ENCODE measurements around the gene CDH4. TPM values are rescaled to one million over a fixed set of nuclear protein-coding genes. Genes with fewer than 3 reads are reported as not detected.

CDH4 gene
- total and polyA plus RNA-seq, 2 of the 4 experiments (the other 2 are of a cell fraction): 1.6 to 3.5 TPM

- H3K9ac ChIP-seq (ENCODE audit: low read depth, low read length): no peak overlapping the region
- no peak overlapping the region for H3K14ac ChIP-seq (replicated peaks; ENCODE audit: low read depth, low read length)
- no peak overlapping the region for H2AFZ ChIP-seq (replicated peaks; ENCODE audit: low read length, poor library complexity)
- no peak overlapping the region for H2BK120ac ChIP-seq (ENCODE audit: low read depth, low read length)
- H3K36me3 ChIP-seq (ENCODE audit: control insufficient read depth, insufficient read depth, low read length): no peaks in the 10 kb centered on the region
- H2BK5ac ChIP-seq (ENCODE audit: low read depth, low read length, poor library complexity, severe bottlenecking): no peak overlapping the region
- dilution Hi-C loops (cut with HindIII; ENCODE audit: low sequenced_read_pairs, unreplicated experiment): no loop called here
- ATAC-seq (ENCODE audit: low read depth) (no peak), DNase-seq (no peak)
- H4K8ac ChIP-seq (ENCODE audit: low read depth in 2 of 2, low read length in 2 of 2): no peak overlapping the region
- H3K27ac ChIP-seq (ENCODE audit: insufficient read depth, low read length): no peak overlapping the region
- WGBS, 2 experiments (ENCODE audit: extremely low coverage in 2 of 2, insufficient read length in 1 of 2): 96% methylated on average over 16 of the region's 25 CpGs; no CpG with 5 or more reads in 1 of the 2 experiments
- H3K4me3 ChIP-seq (ENCODE audit: insufficient read depth, low read depth, low read length): no peak overlapping the region
- no peaks in the 10 kb centered on the region; a peak in 1 of 4 replicates for H3K79me1 ChIP-seq (ENCODE audit: low read depth in 1 of 2, low read length in 2 of 2)
- H4K91ac ChIP-seq (ENCODE audit: insufficient read depth, low read depth, low read length): no peak overlapping the region
- no peak overlapping the region for H3K4me2 ChIP-seq (ENCODE audit: low read depth, low read length)
- no peak overlapping the region for H3K23ac ChIP-seq (ENCODE audit: low read depth, low read length)
- H3K18ac ChIP-seq (ENCODE audit: low read depth, low read length): no peak overlapping the region
- in situ Hi-C loops (cut with MboI; ENCODE audit: low sequenced_read_pairs): no loop called here
- intact Hi-C loops (cut with micrococcal nuclease): no loop called here
- TF ChIP-seq BHLHE40 (IDR thresholded peaks at IDR 0.05; ENCODE audit: low read depth, low read length): no peak
- TF ChIP-seq RFX5 (IDR thresholded peaks at IDR 0.05; ENCODE audit: low read depth, low read length): no peak
- no peak for TF ChIP-seq POLR2A (IDR thresholded peaks at IDR 0.05; ENCODE audit: low read depth, low read length)
- TF ChIP-seq MAZ (IDR thresholded peaks at IDR 0.05; ENCODE audit: borderline replicate concordance, low read depth, low read length): no peak
- TF ChIP-seq RCOR1 (IDR thresholded peaks at IDR 0.05; ENCODE audit: insufficient replicate concordance, low read length): no peak
- TF ChIP-seq USF2 (IDR thresholded peaks at IDR 0.05; ENCODE audit: low read depth, low read length): no peak
- no peak for TF ChIP-seq MAFK (IDR thresholded peaks at IDR 0.05; ENCODE audit: low read depth, low read length)
- TF ChIP-seq CEBPB (IDR thresholded peaks at IDR 0.05; ENCODE audit: low read depth, low read length): no peak
- no peak for TF ChIP-seq RAD21 (IDR thresholded peaks at IDR 0.05; ENCODE audit: low read length)
- TF ChIP-seq ELK1 (IDR thresholded peaks at IDR 0.05; ENCODE audit: borderline replicate concordance, low read depth, low read length): no peak
- H2AK9ac ChIP-seq (replicated peaks; ENCODE audit: low read depth, low read length, poor library complexity): no peak overlapping the region
- no peak overlapping the region for H2BK20ac ChIP-seq (ENCODE audit: low read depth, low read length)
- H3K4me1 ChIP-seq (ENCODE audit: control insufficient read depth, insufficient read depth, low read length): peaks cover 4% of the 10 kb centered on the region; the same call in 1 of the 2 replicates
- H4K5ac ChIP-seq (ENCODE audit: low read depth, low read length): no peak overlapping the region
- H3K56ac ChIP-seq (ENCODE audit: extremely low read depth, insufficient read depth, low read length): no peak overlapping the region
- POLR2A ChIA-PET (ENCODE audit: unreplicated experiment): no interaction called here
- no TSS peak for BruUV-seq (replicated peaks)
- no peak overlapping the region for H3K4ac ChIP-seq (ENCODE audit: low read depth, low read length)
- no peaks in the 10 kb centered on the region for H3K27me3 ChIP-seq (ENCODE audit: control insufficient read depth, insufficient read depth, low read length)
- no peaks in the 10 kb centered on the region for H3K9me3 ChIP-seq (ENCODE audit: control insufficient read depth, insufficient read depth, low read length)
- H2BK15ac ChIP-seq (ENCODE audit: low read depth, low read length): no peak overlapping the region
- peaks cover 4% of the 10 kb centered on the region; the same call in 1 of the 2 replicates for H4K20me1 ChIP-seq (ENCODE audit: insufficient read depth, low read length)
- CTCF ChIA-PET: no interaction called here
- no peak overlapping the region for H2AK5ac ChIP-seq (ENCODE audit: low read depth, low read length)
- no peaks in the 10 kb centered on the region; the same call in 1 of the 2 replicates for H3K9me1 ChIP-seq (ENCODE audit: insufficient read depth, low read length)
Observed at GRCh38 chr20:61522498-61523090, 270.5 kb downstream of the CDH4 start.

Measured in IMR-90 (cell line).